ENCODE data around the gene TMEM238. TPM values are rescaled to one million over a fixed set of nuclear protein-coding genes. Genes with fewer than 3 reads are reported as not detected.

TMEM238 gene
- total RNA-seq, 1 donor from 2014 or later: 1.4 TPM

DNA sequence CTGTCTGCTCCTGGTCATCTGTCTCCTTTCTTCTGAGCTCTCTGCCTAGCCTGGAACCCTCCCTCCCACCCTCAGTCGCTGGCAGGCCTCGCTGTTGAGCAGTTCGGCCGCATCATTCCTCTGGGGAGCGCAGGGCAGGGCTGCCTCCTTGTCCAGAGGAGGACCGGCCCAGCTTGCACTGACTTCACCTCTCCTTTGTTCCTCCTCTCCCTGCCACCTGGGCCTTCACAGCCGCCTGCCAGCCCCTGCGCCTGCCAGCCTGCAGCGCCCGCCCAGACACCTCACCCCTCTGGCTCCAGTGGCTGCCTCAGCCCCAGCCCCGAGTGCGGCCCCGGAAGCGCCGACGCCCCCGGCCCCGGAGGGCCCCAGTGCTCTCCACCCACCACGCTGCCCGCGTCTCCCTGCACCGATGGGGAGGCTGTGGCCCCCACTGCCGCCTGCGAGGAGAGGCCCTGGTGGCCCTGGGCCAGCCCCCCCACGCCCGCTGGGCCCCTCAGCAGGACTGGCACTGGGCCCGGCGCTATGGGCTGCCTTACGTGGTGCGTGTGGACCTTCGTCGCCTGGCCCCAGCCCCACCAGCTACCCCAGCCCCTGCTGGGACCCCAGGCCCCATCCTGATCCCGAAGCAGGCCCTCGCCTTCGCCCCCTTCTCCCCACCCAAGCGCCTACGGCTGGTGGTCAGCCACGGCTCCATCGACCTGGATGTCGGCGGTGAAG is 37.2 kb downstream of the TMEM238 start:
- Histone ChIP-seq H3K36me3 (ENCODE audit: control insufficient read depth, insufficient read depth, low read length) (peaks cover 1% of the 10 kb centered on the region), H3K4me3 (ENCODE audit: low read depth, low read length) (no peak overlapping the region), H3K27me3 (ENCODE audit: control insufficient read depth, insufficient read depth, low read length) (peaks cover 3% of the 10 kb centered on the region)
- no peak for DNase-seq (ENCODE audit: low read depth)
- no peak for TF ChIP-seq CTCF (IDR thresholded peaks at IDR 0.05; ENCODE audit: insufficient read depth, low read length, poor library complexity, severe bottlenecking)

GRCh38 chr19:55345818-55346724 is 38.0 kb downstream of the TMEM238 start:
- TF ChIP-seq CTCF (IDR thresholded peaks at IDR 0.05; ENCODE audit: insufficient read depth, low read length, poor library complexity, severe bottlenecking): no peak
- no peak for DNase-seq (ENCODE audit: low read depth)
- peaks cover 1% of the 10 kb centered on the region for H3K36me3 ChIP-seq (ENCODE audit: control insufficient read depth, insufficient read depth, low read length)
- no peak overlapping the region for H3K4me3 ChIP-seq (ENCODE audit: low read depth, low read length)
- no peaks in the 10 kb centered on the region for H3K27me3 ChIP-seq (ENCODE audit: control insufficient read depth, insufficient read depth, low read length)

- no peak overlapping the region for H3K4me3 ChIP-seq (ENCODE audit: low read depth, low read length)
- no peak for TF ChIP-seq CTCF (IDR thresholded peaks at IDR 0.05; ENCODE audit: insufficient read depth, low read length, poor library complexity, severe bottlenecking)
- no peak for DNase-seq (ENCODE audit: low read depth)
- H3K36me3 ChIP-seq (ENCODE audit: control insufficient read depth, insufficient read depth, low read length): peaks cover 1% of the 10 kb centered on the region
- no peaks in the 10 kb centered on the region for H3K27me3 ChIP-seq (ENCODE audit: control insufficient read depth, insufficient read depth, low read length)
Observed at GRCh38 chr19:55345101-55345817, 38.8 kb downstream of the TMEM238 start.

GRCh38 chr19:55344444-55344843 is 39.6 kb downstream of the TMEM238 start:
- Histone ChIP-seq H3K27me3 (ENCODE audit: control insufficient read depth, insufficient read depth, low read length) (no peaks in the 10 kb centered on the region), H3K4me3 (ENCODE audit: low read depth, low read length) (no peak overlapping the region), H3K36me3 (ENCODE audit: control insufficient read depth, insufficient read depth, low read length) (peaks cover 1% of the 10 kb centered on the region)
- no peak for TF ChIP-seq CTCF (IDR thresholded peaks at IDR 0.05; ENCODE audit: insufficient read depth, low read length, poor library complexity, severe bottlenecking)
- DNase-seq (ENCODE audit: low read depth): no peak

GRCh38 chr19:55341595-55342531 is 42.2 kb downstream of the TMEM238 start:
- Histone ChIP-seq H3K4me3 (ENCODE audit: low read depth, low read length) (peak overlapping the region; percentile 23), H3K36me3 (ENCODE audit: control insufficient read depth, insufficient read depth, low read length) (peaks cover 1% of the 10 kb centered on the region), H3K27me3 (ENCODE audit: control insufficient read depth, insufficient read depth, low read length) (no peaks in the 10 kb centered on the region)
- no peak for DNase-seq (ENCODE audit: low read depth)
- no peak for TF ChIP-seq CTCF (IDR thresholded peaks at IDR 0.05; ENCODE audit: insufficient read depth, low read length, poor library complexity, severe bottlenecking)
